NOMO-1 treated with DMSO at 0.1 percent for 48 hours (cell line): Measurements from ENCODE around the gene NTM.
"Not testable (repeated sequence)": the region's sequence is repeated elsewhere in the genome, so short reads cannot be mapped to it uniquely, and the experiment has no call there.

ENCODE experiments used
- DNase-seq: peaks from one replicate; lab custom pipeline; 2025; ENCODE audit not compliant: unreplicated experiment; lab: John Stamatoyannopoulos, UW

The NTM gene

DNA sequence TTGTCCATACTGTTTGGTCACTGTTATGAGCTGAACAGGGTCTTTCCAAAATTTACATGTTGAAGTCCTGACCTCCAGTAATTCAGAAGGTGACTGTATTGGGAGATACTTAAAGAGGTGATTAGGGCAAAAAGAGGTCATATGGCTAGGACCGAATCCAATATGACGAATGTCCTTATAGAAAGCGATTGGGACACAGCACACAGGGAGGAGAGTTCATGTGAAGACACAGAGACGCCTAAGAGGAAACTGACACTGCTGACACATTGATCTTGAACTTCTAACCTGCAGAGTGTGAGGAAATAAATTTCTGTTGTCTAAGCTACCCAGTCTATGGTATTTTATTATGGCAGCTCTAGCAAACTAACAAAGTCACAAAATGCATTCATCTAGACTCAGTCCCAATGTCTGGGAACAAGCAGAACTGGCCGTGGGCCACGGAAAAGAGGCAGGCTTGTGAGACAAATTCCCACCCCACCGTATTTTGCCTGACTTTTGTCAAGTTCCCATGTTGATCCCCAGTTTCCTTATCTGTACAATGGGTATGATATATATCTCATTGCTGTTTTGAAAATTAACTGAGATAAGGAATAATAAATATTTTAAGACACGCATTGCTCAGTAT is 295.0 kb downstream of the NTM start:
- no peak for DNase-seq

DNA sequence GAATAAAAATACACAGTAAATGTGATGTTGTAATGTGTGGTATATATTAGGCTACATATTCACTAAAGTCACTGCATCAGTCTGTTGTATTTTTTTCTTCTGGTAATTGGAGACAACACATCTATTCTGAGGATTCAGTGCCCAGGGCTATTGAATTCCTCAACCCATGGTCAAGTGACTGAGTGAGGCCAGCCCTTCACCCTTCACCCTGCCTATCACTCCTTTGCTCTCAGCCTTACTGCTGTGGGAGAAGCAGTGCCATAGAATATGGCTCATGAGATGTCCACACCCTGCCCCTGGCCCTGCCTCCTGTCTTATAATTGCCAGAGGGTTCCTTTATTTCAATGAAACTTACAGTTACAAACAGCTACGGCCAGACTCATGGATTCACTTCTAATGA is 295.6 kb downstream of the NTM start:
- no peak for DNase-seq

GRCh38 chr11:131666617-131667016 is 296.2 kb downstream of the NTM start:
- DNase-seq, result no peak

DNA sequence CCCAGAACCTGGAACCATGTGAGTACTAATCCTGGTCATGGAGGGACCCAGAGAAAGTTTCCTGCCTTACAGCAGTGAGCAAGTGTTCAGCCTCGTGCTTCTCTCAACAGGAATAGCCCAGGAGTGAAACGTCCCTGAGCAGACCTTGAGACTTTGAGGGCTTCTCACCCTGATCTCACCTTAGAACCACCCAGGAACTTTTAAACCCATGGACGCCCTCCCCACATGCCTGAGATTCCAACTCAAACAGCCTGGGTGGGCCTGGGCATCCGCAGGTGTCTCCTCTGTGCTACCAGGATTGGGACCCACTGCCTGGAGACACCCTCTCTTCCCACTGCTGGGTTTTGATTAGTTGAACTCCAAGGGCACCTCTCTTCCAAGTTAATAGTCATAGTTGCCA is 297.2 kb downstream of the NTM start:
- DNase-seq, result no peak

DNA sequence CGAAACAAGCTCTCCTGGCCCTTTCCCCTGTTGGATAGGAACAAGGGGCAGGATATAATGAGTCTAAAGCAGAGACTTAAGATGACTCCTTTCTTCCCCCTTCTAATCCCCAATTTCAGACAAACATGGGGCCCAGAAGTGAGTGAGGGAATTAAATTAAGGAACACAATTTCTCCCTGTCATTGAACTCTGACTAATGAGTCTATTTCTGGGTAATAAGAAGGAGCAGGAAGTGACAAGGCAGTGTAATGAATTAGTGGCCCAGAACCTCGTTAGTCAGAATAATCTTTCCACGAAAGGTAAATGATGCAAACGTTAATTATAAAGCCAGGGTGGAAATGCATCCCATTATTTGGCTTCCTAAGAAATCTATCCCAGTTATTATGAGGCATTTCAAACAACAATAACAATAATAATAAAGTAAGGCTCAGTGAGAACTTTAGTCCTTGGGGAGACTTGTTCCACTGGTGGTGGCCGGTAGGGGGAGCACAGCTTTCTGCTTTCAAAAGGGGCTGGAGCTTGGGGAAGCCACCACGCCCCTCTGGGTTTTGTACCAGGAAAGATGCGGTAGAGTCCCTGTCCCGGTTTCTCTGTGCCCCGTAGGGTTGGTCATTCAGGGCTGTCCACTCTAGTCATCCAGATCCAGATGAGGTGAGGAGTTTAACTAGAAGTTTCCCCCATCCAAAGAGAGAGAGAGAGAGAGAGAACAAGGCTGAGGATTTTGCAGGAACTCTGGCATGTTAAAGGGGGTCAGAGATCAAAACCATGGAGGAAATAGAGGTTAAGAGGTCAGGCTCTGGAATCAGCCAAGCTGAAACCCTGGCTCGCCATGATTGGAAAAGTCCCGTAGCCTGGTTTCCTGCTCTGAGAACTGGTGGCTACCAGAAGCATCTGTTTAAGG is 298.3 kb downstream of the NTM start:
- DNase-seq, result peak; percentile 36

- no peak for DNase-seq
These were observed 299.0 kb downstream of the NTM start for GRCh38 chr11:131669401-131669780.

DNA sequence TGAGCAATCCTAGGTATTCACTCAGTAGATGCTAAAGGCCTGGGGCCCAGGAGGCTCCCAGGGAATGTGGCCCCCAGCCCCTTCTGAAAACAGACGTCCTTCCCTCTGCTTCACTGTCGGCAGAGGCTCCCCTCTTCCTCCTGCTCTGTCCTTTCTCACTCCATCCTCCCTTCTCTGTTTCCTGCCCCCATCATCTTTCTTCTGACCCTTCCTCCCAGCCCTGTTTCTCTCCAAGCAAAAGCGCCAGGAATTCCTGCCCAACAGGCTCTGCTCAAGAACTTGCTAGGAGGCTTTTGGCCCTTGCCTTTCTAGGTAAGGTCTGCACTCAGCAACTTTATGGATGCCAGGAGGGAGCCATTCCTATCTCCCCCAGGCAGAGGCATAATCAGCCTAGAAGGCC is 300.5 kb downstream of the NTM start:
- no peak for DNase-seq

DNA sequence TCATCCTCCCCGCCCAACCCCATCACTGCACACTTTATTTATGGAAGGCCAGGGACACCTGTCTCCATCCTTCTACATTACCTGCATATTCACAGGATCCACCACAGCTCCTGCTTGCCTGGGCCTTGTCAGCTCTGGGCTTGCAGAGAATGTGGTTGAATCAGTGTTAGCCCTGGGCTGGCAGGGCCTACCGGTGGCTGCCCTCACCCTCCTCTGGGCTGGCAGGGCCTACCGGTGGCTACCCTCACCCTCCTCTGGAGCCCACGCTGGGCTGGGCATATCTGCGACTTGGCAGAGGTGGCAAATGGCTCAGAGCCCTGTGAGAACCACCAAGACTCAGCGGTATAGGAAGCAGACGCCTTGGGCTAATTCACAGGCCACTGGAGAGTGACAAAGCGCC is 300.9 kb downstream of the NTM start:
- DNase-seq, result no peak

- DNase-seq, result no peak
These were observed 301.3 kb downstream of the NTM start for GRCh38 chr11:131671734-131672133.

DNA sequence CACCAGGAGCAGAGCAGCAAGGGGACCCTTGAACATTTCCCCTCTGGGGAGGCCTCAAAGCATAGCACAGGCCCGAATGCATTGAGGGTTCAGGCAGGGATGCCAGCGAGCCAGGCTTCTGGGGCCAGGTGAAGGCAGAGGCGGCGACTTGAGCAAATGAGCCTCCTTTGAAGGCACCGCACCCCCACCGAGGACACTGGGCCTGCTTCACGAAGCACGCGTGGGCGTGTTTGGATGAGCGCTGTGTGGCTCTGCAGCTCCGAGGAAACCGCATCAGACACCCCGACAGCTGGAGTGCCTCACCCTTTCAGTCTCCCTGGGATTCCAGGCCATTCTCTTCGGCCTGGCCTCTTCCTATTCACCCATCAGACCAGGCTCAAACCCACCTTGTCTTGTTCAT is 301.8 kb downstream of the NTM start:
- no peak for DNase-seq

GRCh38 chr11:131674051-131674755 is 303.8 kb downstream of the NTM start:
- peak; percentile 44 for DNase-seq

GRCh38 chr11:131675121-131675888 is 304.9 kb downstream of the NTM start:
- no peak for DNase-seq

GRCh38 chr11:131677828-131678470 is 307.5 kb downstream of the NTM start:
- no peak for DNase-seq

DNA sequence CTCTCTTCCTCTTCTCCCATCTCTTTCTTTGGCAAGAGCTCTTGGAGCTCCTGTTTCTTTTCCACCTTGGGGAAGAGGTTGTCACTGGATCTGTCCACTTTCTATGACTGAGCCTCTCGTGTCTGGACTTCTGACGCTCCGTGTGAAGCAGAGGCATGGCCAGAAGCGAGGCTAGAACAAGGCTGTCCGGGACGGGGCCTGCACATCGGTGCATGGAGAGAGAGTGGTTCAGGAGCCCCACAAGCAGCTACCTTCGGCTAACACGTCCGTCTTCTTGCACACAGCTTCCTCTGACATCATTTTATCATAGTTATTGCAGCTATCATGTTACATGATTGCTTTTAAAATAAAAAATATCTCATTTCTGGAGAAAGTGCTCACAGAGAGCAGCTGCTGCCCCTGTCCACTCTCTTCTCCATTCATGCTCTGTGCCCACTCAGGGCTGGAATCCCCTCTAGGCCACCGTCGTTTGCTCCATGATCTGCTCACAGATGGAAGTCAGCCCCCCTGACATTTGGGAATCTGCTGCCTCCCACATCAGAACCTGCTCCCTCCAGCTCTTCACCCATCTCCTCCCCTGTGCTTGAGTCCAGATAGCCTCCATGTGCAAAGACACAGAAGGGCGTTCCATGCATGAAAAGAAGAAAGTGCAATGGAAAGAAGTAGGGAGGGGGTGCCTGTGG is 308.4 kb downstream of the NTM start:
- no peak for DNase-seq

DNA sequence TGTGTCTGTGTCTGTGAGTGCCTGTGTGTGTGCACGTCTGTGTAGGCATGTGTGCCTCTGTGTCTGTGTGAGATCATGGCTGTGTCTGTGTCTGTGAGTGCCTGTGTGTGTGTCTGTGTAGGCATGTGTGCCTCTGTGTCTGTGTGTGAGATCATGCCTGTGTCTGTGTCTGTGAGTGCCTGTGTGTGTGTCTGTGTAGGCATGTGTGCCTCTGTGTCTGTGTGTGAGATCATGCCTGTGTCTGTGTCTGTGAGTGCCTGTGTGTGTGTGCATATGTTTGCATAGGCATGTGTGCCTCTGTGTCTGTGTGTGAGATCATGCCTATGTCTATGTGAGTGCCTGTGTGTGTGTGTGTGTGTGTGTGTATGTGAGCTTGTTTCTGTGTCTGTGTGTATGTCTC is 310.0 kb downstream of the NTM start:
- DNase-seq, result not testable (repeated sequence)

DNA sequence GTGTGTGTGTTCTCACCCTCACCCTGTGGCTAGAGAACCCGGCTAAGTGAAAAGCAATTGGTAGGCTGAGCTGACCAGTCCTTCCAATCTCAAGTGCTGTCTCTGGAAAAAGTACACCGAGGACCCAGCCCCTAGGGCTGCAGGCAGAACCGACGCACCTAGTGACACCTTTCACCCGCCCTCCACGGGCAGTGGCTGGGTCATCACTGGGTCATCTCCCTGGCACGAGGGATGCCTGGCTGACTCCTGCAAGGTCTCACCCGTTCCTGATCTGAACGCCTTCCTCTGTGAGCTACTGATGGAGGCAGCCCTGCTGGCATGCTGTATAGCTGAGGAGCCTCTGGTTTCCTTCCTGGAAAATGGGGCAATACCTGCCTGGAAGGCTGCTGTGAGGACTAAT is 311.5 kb downstream of the NTM start:
- DNase-seq, result no peak

DNA sequence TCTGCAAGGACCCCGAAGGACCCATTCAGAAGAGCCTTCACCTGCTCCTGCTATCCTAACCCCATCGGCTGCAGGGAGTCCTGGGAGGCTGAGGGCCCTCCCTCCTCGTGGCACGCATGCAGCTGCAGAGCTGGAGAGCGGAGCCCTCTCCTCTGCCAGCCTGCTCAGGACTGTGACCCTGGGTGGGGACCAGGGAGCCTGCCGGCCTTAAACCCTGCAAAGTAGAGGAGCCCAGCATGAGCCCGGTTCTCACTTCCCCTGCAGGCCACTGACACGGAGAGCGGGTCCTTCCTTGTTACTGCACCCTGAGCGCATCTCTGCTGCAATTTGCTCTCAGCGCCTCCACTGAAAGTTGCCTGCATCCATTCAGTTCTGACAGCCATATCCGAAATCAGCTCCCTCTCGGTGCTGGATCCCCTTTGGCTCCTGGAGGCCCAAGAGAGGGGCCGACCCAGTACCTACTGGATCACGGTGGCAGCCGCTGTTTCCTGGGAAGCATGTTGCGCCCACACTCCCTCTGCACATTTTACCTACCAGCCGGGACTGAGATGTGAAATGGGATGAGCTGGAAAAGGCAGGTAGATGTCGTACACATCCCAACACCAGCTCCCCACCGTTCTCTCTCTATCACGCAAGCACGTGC is 312.1 kb downstream of the NTM start:
- no peak for DNase-seq

DNA sequence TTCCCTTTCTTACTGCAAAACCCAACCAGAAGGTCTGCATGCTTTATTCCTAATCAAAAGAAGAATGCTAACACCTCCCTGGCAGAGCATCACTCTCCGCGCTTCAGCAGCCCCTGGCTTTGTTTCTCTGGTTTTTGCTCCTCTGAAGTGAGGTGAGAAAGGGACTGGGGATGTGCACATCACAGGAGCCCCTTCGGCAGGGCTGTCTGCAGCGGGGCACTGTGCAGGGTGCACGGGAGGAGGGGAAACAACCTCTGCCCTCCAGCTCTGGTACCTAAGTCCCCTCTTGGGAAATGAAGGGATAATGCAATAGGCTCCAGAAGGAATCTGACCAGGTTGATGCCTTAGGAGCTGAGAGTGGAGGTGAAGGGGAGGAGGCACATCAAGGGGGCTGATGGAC is 312.7 kb downstream of the NTM start:
- DNase-seq, result no peak

DNA sequence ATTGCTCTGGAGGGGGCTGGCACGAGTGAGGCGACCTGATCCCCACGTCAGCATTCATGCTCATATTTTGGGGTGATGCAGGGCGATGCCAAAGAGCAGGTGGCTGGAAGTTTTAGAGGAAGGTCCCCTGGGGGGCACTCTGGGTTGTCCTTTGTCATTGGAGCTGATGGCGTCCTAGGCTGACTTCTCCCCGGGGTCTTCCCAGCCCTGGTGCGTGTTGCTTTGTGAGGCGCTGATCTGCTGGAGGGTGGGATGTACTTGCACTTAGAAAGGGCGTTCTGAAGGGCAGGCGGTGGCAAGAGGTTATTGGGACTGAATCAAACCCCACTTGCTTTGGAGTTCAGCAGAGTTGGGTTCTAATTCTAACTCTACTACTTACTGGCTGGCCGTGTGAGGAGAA is 313.3 kb downstream of the NTM start:
- no peak for DNase-seq
